NCI-H128 (cell line): Measurements from ENCODE around the gene CCDC51.

ENCODE experiments used
- DNase-seq: peaks from one replicate; lab custom pipeline; 2025; ENCODE audit not compliant: unreplicated experiment; lab: John Stamatoyannopoulos, UW

CCDC51 gene

DNA sequence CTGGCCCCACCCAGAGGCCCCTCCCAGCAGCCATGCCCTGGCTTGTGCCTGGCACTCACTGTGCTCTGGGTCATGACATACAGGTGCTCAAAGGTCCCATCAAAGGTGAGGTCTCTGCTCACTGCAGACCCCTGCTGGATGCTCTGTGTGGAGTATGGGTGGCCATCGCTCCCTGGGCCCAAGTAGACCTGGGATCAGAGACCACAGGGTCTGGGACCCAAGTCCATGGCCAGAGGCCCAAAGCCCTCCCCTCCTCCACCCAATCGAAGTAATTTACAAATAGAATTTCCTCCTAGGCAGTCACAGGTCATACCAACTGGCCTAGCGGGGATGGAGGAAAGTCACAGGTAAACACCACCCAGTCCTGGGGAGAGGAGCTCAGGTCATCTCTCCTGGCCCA is 17.6 kb downstream of the CCDC51 start:
- no peak for DNase-seq

DNA sequence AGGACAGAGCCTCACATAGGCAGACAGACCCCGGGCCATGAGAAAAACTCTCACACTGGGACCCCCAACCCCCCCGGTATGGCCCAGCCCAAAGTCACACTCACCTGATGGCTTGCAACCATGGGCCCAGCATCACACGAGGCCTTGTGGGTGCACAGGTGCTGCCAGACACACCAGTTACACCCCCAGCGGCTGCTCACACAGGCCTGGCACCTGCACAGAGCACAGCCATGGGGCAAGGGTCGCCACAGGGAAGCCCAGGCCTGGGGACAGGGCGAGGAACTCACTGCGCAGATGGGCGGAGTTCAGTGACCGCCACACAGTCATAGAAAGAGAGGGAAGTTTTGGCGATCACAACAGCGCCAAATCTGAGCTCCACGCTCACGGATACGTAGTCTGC is 19.4 kb downstream of the CCDC51 start:
- no peak for DNase-seq

DNA sequence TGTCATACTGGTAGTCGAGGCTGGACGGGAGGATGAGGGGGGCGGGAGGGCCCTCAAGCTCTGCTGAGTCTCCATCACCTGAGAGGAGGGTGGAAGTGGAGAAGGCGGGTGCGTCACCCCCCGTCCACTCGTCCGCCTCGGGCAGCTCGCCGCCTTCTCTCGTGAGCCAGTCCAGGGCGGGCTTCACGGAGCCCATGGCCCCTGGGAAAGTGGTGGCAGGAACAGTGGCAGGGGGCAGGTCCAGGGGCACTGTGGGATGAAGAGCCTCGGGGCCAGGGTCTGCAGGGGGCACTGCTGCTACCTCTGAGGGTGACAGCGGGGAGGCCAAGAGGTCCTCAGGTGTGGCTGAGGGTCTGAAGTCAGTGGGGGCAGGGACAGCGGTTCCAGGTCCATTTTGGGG is 20.3 kb downstream of the CCDC51 start:
- DNase-seq: no peak

DNA sequence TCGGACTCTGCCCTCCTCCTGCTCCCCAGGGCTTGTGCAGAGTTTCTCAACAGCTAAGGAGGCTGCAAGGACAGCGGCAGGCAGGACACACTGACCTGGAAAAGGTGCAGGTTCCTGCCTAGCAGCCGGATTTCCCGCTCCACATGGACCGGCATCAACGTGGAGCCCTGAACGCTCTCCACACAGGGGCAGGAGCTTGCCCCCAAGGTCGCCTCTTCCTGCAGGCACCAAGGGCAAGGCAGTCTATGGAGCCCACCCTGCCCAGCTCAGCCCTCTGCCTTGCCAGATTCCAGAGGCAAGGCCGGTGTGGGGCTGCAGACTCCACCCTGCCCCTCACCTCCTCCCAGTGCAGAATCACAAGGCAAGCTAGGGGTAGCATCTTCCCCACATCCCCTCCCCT is 20.8 kb downstream of the CCDC51 start:
- DNase-seq: no peak

DNA sequence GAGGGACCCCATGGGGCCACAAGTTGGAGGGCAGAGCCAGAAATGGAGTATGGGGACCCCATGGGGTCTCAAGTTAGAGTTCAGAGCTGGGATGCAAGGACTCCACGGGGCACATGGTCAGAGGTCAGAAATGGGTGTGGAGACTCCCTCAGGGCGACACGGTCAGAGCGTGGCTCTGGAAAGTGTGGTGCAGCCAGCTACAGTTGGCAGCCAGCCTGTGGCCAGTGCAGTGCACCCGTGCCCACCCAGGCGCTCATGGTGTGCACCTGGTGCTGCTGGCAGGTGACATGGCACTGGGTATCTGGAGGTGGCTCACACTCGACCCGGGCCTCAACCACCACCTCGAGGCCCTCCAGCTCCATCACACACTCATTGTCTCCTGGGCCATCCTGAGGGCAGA is 21.3 kb downstream of the CCDC51 start:
- DNase-seq: no peak

DNA sequence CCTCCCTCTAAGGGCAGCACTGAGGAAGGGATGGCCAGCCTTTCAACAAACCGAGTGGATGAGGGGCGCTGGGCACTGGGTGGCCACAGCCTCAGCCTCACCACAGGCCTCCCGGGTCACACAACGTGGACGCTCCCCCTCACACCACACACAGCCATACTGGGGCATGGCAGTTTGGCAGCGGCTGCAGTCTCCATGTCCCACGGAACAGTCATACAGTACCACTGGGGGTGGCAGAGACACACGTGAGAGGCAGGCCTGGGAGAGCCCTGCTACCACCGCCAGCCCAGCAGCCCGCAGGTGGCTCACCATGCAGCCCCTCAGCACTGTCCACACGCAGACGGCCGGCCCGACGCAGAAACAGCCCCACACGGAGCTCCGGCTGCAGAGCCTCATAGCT is 21.8 kb downstream of the CCDC51 start:
- DNase-seq: no peak

DNA sequence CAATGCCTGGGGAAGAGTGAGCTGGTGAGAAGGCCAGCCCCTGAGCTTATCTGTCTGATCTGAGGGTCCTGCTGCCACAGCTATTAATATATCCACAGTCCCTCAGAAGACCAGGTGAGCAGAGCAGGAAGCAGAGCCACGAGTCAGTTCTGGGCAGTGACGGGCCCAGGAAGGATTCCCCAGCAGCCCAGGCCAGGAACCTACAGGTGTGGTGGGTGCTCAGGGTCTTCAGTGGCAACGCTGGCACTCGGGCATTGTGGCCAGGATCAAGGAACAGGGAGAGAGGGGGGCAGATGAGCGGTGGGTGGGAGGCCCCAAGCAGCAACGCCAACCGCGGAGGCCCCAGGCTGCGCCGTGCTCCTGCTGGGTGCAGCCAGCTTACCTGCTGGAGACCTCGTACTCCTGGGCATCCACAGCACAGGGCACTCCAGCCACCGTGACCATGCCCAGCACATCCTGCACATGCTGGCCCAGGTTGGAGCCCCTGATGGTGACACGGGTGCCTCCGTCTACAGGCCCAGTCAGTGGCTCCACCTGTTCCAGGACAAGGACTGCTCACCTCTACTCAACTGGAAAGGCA is 22.3 kb downstream of the CCDC51 start:
- DNase-seq: no peak

DNA sequence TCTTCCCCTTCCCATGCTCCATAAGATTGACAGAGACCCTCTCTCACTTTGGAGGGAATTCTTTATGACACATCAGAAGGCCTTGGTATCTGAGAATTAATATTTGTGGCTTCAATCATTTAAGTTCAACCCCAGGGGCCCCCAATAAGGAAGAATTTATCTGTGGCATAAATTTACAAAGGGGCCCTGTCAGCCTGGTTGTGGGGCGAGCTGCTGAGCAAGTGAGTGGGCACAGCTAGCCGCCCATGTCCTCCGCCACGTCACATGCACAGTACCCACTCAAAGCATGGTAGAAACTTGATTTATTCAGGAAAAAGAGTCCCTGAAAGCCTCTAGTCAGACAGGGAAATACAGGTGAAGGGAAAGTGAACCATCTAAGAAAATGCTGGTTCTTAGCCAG is 23.4 kb downstream of the CCDC51 start:
- DNase-seq: no peak

DNA sequence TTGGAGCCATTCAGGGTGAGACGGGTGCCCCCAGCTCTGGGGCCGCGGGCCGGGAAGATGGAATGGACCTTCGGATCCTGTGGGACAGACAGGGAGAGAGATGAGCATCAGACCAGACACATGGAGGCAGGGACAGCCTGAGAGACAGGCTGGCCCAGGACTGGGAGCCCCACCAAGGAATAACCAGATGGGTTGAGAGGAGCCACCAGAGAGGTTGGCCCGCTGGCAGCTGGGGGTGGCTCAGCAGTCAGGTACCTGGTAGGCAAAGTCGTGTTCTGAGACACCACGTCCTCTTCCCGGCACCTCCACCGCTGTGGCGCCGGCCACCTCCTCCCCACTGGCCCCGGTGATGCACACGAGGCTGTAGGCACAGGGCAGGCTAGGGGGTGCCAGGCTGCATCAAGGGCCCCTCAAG is 23.8 kb downstream of the CCDC51 start:
- DNase-seq: no peak

DNA sequence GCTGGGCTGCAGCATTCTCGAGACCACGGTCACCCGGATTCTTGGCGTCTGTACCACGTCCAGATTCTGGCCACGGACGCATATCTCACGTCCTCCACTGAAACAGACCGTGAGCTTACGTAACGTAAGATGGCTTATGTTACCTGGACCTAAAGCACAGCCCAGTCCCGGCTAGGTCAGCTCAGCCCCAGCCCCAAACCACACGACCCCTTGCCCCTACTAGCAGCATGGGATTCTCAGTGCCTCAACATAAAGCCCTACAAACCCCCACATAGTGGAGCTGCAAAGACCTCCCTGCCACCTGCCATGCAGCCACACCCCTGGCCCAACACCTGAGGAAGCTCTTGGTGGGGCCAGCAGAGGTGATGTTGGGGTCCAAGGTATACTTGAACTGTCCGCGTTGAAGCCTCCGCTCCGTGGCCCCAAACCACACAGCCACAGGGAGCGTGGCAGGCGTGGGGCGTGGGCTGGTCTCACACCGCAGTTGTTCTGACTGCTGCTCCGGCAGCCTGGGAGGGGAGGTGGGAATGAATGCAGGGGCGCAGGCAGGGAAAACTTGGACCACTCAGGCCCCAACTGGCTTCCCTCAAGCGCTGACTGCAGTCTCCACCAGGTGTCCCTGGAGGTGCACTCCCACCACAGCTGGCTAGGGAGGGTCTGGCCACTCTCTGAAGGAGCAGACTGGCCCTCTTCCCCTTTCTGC is 24.5 kb downstream of the CCDC51 start:
- DNase-seq: no peak

DNA sequence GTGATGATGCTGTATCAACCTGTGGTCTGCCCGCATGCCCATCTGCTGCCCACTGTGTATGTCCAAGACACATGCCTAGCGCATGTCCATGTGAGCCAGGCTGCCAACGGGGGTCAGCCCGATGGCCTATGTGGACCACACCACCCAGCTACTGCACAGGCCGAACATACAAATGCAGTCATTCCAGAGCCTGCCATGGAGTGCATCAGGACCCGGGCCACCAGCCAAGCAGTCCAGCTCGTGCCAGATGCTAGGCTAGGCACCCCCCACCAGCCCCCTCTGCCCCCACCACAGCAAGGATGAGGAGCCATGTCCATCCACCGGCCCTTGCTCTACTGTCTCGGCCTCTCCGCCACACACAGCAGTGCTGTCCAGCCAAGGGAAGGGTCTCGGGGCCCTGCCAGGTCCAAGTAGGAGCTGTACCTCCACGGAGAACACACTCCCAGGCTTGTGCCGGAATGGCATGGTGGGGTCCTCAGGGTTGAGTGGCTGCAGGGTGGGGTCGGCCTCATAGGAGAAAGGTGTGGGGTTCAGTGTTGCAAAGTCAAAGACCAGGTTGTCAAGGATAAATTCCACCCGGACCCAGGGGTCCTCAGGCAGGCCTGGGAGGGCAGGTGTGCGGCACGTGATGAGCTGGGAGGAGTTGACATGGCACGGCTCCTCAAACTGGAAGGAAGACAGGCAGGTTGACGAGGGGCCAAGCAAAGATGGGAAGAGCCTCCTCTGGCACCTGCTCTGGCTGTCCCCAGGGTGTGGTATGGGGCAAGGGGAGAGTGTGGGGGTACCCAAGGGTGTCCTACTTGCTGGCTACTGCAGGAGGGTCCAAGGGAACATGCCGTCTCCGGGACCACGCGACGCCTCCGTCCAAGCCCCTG is 25.3 kb downstream of the CCDC51 start:
- no peak for DNase-seq

DNA sequence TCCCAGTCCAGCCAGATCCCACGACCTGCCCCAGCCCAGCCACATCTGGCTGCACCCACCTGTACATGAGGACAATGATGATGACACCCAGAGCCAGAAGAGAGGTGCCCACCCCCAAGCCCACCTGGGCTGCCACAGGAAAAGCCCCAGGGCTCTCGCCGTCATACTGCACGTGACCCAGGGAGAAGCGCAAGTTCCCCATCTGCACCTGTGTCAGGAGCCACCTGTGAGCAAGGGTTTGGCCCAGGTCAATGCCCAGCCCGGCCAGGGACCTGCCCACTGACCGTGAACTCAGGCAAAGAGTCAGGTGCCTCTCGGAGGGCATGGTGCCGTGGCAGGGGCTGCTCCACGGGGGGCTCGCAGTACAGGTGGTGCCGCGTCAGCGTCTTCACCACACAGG is 26.3 kb downstream of the CCDC51 start:
- no peak for DNase-seq

DNA sequence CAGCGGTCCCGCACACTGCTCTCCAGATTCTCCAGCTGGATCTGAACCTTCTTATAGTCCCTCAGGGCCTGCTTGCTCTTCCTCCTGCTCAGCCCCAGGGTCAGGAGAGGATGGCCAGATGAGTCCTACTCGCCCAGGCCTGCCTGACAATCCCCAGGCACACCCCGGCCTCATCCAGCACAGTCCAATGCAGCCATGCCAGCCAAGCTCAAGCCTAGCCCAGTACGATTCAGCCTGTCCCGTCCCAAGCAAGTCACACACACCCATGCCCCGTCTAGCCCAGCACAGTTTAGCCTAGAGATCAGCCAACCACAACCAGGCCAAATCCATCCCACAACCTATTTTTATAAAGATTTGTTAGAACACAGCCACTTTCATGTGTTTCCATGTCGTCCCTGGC is 26.8 kb downstream of the CCDC51 start:
- DNase-seq: no peak

DNA sequence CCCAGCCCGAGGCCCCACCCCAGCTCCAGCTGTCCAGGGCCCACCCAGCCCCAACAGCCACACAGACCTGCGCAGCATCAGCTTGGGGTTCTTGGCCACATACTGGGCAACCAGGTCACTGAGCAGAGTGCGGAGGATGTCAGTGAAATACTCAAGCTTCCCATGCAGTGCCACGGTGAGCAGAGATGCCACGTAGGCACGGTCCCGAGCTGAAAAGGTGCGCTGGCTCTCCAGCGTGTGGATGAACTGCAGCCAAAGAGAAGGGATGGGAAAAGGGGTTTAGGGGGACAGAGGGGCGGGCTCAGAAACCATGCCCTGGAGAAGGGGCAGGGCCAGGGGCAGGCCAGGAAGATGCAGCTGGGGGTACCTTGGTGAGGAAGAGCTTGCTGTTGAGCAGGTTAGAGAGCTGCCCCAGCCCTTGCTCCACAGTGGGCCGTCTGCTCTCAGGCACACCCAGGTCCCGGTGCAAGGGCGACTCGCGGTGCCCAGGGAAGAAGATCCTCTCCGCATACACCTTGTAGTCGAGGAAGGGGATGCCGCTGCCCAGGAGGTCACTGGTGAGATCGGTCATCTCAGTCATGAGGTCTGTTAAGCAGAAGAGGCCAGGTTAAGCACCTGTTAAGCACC is 27.4 kb downstream of the CCDC51 start:
- DNase-seq: no peak

DNA sequence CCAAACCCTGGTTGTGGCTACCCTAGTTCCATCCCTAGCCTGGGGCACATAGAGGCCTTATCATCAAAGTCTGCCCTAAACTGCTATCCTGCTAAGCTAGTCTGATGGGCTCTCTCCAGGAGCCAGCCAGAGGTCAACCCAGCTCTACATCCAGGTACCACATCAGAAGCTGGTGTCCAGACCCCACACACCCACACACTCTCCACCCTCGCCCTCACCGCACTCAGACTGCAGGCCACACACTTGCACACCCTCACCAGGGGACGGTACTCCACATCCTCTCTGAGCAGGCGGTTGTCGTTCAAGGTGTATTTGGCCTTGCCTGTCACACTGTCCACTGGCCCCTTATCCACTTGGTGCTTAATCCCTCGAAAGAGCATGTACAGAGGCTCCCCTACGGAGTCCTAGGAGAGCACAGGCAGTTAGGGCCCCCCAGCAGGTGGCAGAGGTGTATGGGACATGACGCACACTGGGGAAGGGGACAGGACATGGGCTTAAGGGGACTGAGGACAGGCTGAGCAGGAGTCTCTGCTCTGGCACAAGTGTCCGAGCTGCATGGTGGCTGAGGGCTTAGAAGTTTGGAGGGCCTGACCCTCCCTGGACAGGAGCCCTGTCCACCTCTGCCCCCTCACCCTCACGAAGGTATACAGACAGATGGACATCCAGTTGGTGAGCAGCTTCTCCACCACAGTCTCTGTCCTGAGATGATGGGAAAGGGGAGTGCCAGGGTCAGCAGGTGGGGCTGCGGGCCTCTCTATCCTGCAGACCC is 28.1 kb downstream of the CCDC51 start:
- DNase-seq: no peak

DNA sequence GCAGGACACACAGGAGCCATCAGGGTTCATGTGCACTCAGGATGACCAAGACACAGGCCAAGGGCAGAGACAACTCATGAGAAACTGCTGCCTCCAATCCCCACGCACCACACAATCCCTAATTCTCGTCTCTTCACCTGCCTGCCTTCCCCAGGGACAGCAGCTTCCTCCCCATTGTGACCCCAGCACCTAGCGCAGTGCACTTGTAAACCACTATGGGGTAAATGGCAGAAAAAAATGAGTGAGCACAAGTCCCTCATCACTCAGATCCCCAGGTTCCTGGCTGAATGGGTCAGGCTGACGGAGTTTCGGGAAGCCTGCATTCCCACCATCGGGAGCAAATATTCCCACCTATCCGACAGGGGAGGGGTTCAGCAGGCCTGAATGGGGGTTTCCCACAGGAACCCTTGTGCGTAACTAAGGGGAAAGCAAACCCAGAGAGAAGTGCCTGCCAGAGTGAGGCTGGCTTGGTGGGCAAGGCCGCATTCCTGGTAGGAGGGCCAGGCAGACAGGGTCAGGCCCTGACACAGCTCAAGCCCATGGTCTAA is 28.8 kb downstream of the CCDC51 start:
- DNase-seq: no peak

DNA sequence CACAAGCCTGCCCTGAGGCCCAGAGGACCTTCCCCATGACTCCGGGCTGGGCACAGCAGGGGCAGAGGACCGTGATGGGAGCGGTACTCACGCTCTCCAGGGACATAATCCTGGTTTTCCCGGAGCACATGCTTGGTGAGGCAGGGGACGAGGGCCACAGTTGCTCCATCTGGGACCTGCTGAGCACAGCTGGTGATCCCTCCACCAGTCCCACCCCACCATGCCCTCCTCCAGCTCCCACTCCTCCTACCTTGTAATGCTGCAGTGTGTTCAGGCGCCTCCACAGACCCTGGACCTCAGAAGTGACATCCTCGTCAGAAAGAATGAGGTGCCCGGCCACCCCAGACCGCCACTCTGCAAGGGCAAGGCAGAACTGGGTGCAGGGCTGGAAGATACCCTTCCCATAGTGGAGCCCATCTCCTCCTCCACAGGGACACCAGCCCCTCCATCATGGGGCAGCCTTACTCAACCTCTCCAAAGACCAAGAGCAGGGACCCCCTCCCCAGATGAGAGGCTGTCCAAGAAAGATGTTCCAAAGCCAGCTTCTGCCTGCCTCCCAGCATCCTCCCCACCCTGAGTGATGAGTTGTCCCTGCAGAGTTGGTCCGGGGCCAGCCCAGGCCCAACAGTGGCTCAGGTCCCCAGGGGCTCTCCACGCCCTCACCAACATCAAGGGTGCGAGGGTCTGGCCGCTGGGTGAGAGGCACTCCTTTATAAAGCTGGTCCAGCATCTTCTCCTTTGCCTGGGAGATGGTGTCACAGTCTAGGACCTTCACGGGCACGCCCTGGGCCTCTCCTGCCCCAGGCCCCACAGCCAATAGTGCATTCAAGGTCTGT is 29.5 kb downstream of the CCDC51 start:
- DNase-seq: no peak

DNA sequence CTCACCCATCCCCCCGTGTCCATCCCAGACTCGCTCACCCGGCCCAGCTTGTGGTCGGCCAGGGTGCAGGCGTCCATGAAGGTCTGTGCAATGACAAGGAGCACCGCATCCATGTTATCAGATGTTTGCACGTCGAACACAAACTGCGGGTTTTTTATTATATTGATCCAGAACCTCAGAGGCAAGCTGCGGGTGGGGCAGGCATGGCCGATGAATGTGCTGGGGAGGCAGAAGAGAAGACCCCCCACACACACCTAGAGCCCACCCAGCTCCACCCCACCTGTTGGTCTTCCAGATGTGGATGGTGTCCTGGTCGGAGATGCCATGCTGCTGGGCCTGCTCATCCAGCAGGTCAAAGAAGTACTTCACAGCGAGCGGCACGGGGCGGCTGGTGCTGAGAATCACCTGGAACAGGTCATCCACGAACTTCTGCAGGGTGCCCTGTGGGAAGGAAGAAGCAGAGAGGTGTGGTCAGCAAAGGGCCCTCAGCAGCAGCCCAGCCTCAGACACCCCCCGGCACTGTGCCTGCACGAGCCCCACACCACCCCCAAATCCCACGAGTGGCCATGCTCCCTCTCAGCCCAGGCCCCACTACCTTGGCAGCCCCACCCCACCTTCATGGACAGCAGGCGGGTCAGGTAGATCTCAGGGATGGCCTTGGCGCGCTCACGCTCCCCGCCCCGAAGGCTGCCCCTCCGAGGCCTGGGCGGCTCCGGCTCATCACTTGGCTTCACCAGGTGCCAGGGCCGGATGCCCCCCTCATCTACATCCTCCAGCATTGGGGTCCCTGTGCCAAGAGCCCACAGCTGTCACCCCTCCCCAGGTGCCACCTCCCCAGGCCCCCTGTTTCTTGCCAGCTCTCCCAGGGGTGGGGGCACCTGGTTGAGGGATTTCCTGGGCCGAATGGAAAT is 30.4 kb downstream of the CCDC51 start:
- DNase-seq: no peak

DNA sequence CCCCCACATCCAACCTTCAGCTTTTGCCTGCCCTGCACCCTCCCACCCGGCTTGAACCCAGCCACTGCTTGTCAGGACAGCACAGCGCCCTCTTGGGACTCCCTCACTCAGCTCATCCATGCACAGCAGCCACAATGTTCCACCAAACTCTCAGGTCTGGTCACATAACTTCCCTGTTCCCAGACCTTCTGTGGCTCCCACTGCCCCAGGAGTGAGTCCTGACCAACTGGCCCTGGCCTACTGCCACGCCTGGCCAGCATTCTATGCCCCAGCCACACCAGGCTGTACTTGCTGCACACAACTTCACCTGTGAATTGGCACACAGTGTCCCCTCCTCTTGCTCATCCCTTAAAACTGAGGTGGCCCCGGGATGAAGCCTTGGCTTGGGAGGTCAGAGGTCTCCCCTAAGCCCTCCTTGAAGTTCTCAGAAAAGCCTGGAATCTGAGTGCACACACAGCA is 31.1 kb downstream of the CCDC51 start:
- no peak for DNase-seq
